Lung (tissue), 12 donors: ENCODE results near the gene DCTD. TPM values are rescaled to one million over a fixed set of nuclear protein-coding genes. Genes with fewer than 3 reads are reported as not detected.

Experiments
- ATAC-seq: fragments of 200-7000 bp; cut with Tn5 transposase; one replicate; pipeline ENCODE4 v1.9.1; 2020; ENCODE audit warnings: moderate number of reproducible peaks; ENCODE audit not compliant: insufficient read depth, low FRiP score
- DNase-seq, 3 donors: peaks; one replicate each; pipeline ENCODE4 v3.0.0-alpha.2; 2013 to 2017
- H3K27ac ChIP-seq, 2 donors: one replicate each; pipeline ENCODE4 v1.5.1; 2013; ENCODE audit warnings: mild to moderate bottlenecking in 2 of 2, moderate library complexity in 2 of 2, control low read depth in 1 of 2, inconsistent platforms in 1 of 2, low read depth in 1 of 2, low read length in 1 of 2
- H3K27me3 ChIP-seq, 3 donors: one replicate each; pipeline ENCODE4 v1.5.1; 2013; ENCODE audit warnings: low read length in 2 of 3; ENCODE audit not compliant: control insufficient read depth in 3 of 3, insufficient read depth in 3 of 3
- H3K36me3 ChIP-seq, 4 donors: one replicate each; pipeline ENCODE4 v1.5.1; 2013; ENCODE audit warnings: low read length in 4 of 4, mild to moderate bottlenecking in 1 of 4, moderate library complexity in 1 of 4; ENCODE audit not compliant: control insufficient read depth in 4 of 4, insufficient read depth in 4 of 4
- H3K4me1 ChIP-seq, 5 donors: one replicate each; pipeline ENCODE4 v1.5.1; 2013; ENCODE audit warnings: low read length in 5 of 5, mild to moderate bottlenecking in 2 of 5, moderate library complexity in 1 of 5; ENCODE audit not compliant: control insufficient read depth in 5 of 5, insufficient read depth in 5 of 5
- H3K4me3 ChIP-seq: one replicate; pipeline ENCODE4 v1.5.1; 2013; ENCODE audit warnings: mild to moderate bottlenecking, control low read depth, moderate library complexity
- H3K9ac ChIP-seq, 2 donors: one replicate each; pipeline ENCODE4 v1.5.1; 2013; ENCODE audit warnings: low read length in 2 of 2, control low read depth in 1 of 2; ENCODE audit not compliant: insufficient read depth in 1 of 2
- H3K9me3 ChIP-seq, 4 donors: one replicate each; pipeline ENCODE4 v1.5.1; 2013; ENCODE audit warnings: low read length in 3 of 4, mild to moderate bottlenecking in 1 of 4, moderate library complexity in 1 of 4; ENCODE audit not compliant: control insufficient read depth in 4 of 4, insufficient read depth in 3 of 4
- WGBS, 2 donors: extraction: QIAGEN DNeasy Blood & Tissue Kit; methylation state at CpG; one replicate each; pipeline ENCODE4 v1.1.7; 2013; 5-methylcytosine and 5-hydroxymethylcytosine counted together
- polyA plus RNA-seq, 2 donors: library from polyadenylated mRNA; stranded (reverse); fragments of 200-250 nt; gene quantifications; one replicate each; pipeline ENCODE4 v1.2.1, GENCODE V29; 2013
- total RNA-seq, 2 donors: library from RNA; depleted of rRNA in 1 of 2; stranded (reverse); fragments of >200 nt in 1 of 2; gene quantifications; one replicate each; pipeline ENCODE4 v1.2.1, GENCODE V29; 2014 to 2021
- TF ChIP-seq, protein P1 (sequence below): IDR thresholded peaks from 2 replicates; pipeline ENCODE4 v1.5.1; 2012; ENCODE audit warnings: mild to moderate bottlenecking; ENCODE audit errors: control extremely low read depth, extremely low read depth
- donor health status: control.
- donor health status: control.
- donor health status: Bipolar disorder and iron deficiency.
- donor health status: healthy.
- donor health status: DM: yes; HTN: yes; CAD: no.

Gene DCTD
- total and polyA plus RNA-seq, 4 donors = 52.6 to 80.4 (median 68.3) TPM

DNA sequence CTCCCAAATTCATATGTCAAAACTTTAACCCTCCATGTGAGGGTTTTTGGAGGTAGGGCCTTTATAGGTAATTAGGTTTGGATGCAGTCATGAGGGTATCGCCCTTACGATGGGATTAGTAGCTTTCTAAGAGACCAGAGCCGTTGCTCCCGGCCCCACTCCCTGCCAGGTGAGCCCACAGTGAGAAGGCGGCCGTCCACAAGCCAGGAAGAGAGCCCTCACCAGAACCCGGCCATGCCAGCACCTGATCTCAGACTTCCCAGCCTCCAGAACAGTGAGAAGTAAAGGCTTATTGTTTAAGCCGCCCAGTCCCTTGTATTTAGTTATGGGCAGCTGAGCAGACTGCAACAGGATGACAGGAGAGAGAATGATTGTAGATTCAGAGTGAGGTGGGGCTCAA is 40.8 kb downstream of the DCTD start:
- ATAC-seq (no peak), DNase-seq (no peak)
- TF ChIP-seq, protein P1, sequence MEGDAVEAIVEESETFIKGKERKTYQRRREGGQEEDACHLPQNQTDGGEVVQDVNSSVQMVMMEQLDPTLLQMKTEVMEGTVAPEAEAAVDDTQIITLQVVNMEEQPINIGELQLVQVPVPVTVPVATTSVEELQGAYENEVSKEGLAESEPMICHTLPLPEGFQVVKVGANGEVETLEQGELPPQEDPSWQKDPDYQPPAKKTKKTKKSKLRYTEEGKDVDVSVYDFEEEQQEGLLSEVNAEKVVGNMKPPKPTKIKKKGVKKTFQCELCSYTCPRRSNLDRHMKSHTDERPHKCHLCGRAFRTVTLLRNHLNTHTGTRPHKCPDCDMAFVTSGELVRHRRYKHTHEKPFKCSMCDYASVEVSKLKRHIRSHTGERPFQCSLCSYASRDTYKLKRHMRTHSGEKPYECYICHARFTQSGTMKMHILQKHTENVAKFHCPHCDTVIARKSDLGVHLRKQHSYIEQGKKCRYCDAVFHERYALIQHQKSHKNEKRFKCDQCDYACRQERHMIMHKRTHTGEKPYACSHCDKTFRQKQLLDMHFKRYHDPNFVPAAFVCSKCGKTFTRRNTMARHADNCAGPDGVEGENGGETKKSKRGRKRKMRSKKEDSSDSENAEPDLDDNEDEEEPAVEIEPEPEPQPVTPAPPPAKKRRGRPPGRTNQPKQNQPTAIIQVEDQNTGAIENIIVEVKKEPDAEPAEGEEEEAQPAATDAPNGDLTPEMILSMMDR = no peak
- peaks cover 0 to 14% (median 5%) of the 10 kb centered on the region in 5 donors for H3K4me1 ChIP-seq
- no peak overlapping the region for H3K9ac ChIP-seq
- H3K27ac ChIP-seq = no peak overlapping the region
- H3K36me3 ChIP-seq = peaks cover 0 to 9% (median 0%) of the 10 kb centered on the region in 4 donors
- 90 to 93% methylated on average over 8 of the region's 8 CpGs for WGBS, 2 donors
- no peak overlapping the region for H3K4me3 ChIP-seq
- peaks cover 0 to 3% (median 0%) of the 10 kb centered on the region in 4 donors for H3K9me3 ChIP-seq
- no peaks in the 10 kb centered on the region for H3K27me3 ChIP-seq

DNA sequence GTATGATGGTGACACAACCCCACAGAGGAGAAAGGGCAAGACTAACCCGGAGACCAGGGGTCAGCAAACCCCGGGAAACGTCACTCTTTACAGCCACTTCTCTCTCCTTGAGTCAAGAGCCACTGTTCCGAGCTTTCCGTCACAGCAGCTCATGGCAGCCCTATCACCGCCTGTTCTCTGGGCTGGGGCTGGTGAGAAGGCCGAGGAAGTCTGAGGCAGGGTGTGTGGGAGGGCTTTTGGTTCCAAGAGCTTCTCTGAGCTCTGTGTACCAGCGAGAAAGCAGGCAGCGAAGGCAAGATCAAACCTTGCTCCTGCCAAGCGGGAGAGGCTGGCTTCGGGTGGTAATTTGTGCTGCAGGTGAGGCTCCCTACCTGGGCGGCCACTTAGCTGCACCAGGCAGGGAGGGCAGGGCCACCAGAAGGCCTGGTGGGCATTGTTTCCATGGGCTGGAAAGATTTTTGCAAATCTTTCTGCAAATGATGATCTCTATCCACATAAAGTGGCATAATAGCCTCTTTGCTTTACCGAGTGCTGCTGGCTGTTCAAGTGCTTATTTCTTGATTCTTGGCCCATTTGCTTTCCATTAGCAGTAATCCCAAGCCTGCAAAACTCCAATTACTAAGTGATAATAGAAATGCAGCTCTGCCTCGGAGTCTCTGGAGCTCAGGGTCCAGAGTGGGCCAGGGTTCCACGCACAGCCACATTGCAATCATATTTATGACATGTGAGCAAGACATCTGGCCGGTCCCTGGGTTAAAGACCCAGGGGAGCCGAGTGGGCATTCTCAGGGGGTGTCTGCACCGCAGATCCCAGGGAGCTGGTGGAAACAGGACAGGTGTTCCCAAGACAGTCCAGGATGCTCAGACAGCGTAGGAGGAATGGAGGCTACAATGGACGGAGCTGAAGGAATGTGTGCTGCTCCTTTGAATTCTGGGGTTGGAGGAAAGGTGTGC is 41.5 kb downstream of the DCTD start:
- peaks cover 0 to 8% (median 4%) of the 10 kb centered on the region in 5 donors for H3K4me1 ChIP-seq
- ATAC-seq = no peak
- no peak overlapping the region for H3K9ac ChIP-seq
- no peak overlapping the region for H3K27ac ChIP-seq
- peaks cover 0 to 3% (median 0%) of the 10 kb centered on the region in 4 donors for H3K9me3 ChIP-seq
- TF ChIP-seq, protein P1 = no peak
- DNase-seq = no peak
- H3K36me3 ChIP-seq = peaks cover 0 to 9% (median 0%) of the 10 kb centered on the region in 4 donors
- H3K27me3 ChIP-seq = no peaks in the 10 kb centered on the region
- 89 to 91% methylated on average over 20 of the region's 20 CpGs for WGBS, 2 donors
- H3K4me3 ChIP-seq = no peak overlapping the region

DNA sequence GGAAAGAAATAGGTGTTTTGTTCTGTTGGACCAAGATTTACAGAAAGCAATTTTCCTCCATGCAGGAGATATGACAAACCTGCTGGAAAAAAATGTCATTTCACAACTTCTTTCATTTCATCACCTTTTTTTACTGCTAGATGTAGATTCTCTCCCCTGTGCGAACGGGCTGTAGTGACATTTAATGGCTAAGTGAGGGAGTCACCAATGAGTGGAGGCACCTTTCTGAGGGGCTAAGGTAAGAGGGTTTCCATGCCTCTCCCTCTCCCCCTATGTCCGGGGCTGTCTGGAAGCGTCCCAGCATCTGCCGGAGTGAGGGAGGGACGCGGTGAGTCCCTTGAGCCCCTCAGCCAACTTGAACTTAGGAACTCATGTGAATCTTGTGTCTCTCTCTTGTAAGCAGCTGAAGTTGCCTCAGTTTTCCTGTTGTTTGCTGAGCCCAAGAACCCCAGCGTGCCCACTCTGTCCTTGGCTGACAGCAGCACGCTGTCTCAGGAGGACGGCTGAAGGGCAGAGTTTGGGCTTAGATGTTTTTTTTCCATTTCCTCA is 42.3 kb downstream of the DCTD start:
- H3K9me3 ChIP-seq = peaks cover 0 to 3% (median 0%) of the 10 kb centered on the region in 4 donors
- no peak overlapping the region for H3K4me3 ChIP-seq
- TF ChIP-seq, protein P1 = no peak
- peaks cover 0 to under 1% (median 0%) of the 10 kb centered on the region in 5 donors for H3K4me1 ChIP-seq
- no peak overlapping the region for H3K9ac ChIP-seq
- 81 to 82% methylated on average over 10 of the region's 10 CpGs for WGBS, 2 donors
- DNase-seq = no peak
- H3K27ac ChIP-seq = no peak overlapping the region
- no peak for ATAC-seq
- H3K36me3 ChIP-seq = peaks cover 0 to 8% (median 0%) of the 10 kb centered on the region in 4 donors
- H3K27me3 ChIP-seq = no peaks in the 10 kb centered on the region
